ENCODE results near the gene ZNF611.
A peak's percentile ranks its signal among the peaks of the same experiment; 100 is the strongest.
"Not testable (repeated sequence)": the region's sequence is repeated elsewhere in the genome, so short reads cannot be mapped to it uniquely, and the experiment has no call there.

Gene ZNF611

DNA sequence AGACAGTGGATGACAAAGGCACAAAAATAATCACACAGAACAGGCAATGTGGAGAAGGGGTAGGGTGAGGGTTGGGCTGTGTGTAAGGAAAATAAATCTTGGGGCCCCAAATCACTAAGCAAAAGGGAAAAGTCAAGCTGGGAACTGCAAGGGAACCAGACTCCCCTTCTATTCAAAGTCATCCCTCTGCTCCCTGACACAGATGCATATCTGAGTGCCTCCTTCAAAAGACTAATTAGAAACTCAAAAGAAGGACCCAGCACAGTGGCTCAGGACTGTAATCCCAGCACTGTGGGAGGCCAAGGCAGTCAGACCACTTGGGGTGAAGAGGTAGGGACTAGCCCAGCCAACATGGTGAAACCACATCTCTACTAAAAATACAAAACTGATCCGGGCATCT is 18.3 kb downstream of the ZNF611 start:
- DNase-seq (ENCODE audit: low spot score): no peak

DNA sequence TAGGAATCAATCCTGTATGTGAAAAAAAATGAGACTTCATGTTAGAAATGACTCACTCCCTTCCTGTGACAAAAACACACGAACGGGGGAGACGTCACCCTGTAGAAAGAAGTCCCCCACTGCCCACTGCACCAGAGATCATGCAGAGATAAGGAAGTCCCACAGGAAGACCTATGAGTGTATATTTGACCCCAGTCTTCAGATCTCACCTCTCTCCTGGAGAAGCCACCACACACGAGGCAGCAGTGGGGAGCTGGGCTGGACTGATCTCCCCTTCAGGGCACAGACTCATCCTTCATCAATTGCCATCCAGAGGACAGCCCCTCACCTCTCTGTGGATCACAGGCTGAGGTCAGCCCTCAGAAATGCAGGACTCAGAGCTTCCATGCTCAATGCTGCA is 18.9 kb downstream of the ZNF611 start:
- DNase-seq (ENCODE audit: low spot score): not testable (repeated sequence)

DNA sequence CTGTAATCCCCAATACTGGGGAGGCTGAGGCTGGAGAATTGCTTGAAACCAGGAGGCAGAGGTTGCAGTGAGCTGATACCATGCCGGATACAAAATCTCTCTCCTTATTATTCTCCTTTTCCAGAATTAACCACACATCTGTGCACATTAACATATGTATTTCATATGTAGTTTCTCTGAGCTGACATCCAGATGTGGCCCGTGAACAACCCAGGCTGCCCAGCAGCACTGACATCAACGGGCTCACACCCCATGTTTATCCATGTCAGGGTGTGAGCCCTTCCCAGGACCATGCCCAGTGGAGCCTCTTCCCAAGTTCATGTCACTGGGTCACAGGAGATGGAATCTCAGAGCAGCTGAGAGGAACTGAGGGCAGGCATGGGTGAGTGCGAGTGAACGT is 19.5 kb downstream of the ZNF611 start:
- not testable (repeated sequence) for DNase-seq (ENCODE audit: low spot score)

DNA sequence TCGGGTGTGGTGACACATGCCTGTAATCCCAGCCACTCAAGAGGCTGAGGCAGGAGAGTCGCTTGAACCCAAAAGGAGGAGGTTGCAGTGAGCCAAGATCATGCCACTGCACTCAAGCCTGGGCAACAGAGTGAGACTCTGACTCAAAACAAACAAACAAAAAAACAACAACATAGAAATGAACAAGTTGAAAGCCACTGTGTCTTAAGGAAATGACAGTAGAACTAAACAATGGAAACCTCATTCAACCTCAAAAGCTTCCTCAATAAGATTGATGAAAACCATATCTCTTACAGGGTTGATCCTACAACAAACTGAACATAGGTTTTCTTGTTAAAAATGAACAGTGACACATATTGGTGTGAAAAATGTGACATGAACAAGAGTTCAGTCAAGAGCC is 21.8 kb downstream of the ZNF611 start:
- DNase-seq (ENCODE audit: low spot score): not testable (repeated sequence)

DNA sequence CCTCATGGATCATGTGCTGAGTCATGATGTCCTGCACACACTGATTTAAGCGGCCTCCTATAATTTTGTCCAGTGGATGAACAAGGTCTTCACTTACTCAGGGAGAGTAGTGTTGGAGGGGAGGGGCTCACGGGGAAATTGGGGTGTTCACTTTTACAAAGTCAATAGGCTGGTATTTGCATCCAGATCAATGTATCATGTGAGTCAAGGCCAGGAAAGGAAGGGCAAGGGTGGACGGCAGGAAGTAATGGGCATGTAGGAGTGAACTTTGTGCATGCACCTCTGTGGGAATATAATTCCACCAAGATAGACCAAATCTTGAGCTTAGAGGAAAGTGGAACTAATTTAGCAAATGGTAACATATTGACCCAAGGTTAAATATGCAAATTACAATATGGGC is 23.2 kb downstream of the ZNF611 start:
- not testable (repeated sequence) for DNase-seq (ENCODE audit: low spot score)

DNA sequence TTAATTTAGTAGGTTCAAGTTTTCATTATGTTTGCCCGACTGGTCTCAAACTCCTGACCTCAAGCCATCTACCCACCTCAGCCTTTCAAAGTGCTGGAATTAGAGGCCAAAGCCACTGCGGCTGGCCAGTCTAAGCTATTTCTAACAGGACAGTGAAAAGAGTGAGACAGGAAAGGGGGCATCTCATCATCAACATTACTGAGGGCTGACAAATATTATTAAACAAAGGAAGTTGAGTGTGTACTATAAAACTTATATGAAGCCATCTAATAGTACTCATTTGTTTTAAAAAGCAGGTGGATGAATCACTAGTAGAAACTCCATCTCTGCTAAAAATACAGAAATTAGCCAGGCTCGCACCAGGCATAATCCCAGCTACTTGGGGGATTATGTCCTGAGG is 24.3 kb downstream of the ZNF611 start:
- no peak for DNase-seq (ENCODE audit: low spot score)

DNA sequence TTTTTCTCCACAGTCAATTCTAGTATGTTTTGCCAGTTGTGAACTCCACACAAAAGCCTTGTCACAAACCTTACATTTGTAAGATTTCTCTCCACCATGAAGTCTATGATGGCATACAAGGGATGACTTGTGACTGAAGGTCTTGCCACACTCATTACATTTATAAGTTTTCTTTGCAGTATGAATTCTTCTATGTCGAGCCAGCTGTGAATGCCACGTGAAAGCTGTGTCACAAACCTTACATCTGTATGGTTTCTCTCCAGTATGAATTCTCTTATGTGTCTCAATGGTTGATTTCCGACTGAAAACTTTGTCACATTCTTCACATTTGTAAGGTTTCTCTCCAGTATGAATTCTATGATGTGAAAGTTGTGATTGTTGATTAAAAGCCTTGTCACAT is 29.2 kb downstream of the ZNF611 start:
- DNase-seq (ENCODE audit: low spot score): not testable (repeated sequence)

DNA sequence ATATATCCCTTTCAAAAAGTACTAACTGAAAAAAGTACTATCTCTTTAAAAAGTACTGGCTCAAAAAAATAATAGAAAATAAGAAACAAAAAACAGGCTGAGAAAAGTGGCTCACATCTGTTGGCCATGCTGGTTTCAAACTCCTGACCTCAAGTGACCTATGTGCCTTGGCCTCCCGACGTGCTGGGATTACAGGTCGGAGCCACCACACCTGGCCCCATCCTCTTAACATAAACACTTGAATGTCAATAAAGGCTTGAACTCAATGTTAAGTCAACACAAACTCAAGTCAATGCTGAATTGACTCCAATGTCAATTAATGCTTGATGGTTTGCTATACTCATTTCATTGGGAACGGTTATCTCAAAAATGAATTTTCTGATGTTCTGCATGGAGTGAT is 30.9 kb downstream of the ZNF611 start:
- DNase-seq (ENCODE audit: low spot score): no peak

DNA sequence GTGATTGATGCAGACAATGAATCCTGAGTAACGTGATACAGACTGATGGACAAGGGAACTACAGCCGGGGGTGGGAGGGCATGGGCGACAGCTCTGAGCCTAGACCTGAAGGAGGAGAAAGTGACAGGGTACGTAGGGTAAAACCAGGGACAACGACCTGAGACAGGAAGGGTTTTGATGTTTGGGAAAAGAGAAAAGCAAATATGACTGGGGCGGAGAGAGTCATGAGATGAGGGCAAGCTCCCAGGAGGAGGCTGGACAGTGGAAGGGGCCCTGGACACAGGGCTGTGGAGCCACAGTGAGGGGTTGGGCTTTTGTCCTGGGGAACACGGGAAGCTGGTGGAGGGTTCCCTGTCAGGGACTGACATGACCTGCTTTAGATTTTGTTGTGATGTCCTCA is 34.2 kb downstream of the ZNF611 start:
- DNase-seq (ENCODE audit: low spot score): no peak

DNA sequence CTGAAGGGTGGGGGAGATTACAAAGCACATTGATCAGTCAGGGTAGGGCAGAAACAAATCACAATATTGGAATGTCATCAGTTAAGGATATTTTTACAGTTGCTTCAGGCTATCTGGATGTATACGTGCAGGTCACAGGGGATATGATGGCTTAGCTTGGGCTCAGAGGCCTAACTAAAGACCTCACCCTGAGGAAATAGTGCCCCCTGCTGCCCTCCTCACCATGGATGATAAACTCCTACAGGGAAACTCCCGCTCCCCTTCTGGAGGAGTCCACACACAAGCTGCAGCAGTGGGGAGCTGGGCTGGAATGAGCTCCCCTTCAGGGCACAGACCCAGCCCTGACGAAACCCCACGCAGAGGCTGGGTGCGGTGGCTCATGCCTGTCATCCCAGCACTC is 35.3 kb downstream of the ZNF611 start:
- not testable (repeated sequence) for DNase-seq (ENCODE audit: low spot score)

DNA sequence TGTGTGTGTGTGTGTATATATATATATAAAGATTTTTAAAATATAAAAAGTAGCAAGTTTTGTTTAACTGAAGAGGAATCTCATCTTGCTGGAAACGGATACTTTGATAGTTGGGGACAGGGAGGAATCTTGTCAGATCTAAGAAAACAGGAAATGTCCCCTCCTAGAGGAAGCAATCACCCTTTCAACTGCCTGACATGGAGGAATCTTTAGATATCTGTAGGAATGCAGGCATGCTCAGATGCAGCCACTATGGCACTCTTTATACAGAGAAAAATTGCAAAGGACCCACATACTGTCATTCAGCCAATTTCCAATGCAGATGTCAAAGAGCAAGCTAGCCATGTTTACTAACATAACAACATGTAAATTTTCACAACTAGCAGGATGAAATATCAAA is 38.8 kb downstream of the ZNF611 start:
- no peak for DNase-seq (ENCODE audit: low spot score)

DNA sequence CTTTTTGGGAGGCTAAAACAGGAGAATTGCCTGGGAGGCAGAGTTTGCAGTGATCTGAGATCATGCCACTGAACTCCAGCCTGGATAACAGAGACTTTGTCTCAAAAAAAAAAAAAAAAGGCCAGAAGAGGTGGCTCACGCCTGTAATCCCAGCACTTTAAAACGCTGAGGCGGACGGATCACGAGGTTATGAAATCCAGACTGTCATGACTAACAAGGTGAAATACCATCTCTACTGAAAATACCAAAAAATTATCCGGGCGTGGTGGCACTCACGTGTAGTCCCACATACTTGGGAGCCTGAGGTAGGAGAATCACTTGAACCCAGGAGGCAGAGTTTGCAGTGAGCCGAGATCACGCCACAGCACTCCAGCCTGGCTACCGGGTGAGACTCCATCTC is 39.9 kb downstream of the ZNF611 start:
- DNase-seq (ENCODE audit: low spot score): no peak

DNA sequence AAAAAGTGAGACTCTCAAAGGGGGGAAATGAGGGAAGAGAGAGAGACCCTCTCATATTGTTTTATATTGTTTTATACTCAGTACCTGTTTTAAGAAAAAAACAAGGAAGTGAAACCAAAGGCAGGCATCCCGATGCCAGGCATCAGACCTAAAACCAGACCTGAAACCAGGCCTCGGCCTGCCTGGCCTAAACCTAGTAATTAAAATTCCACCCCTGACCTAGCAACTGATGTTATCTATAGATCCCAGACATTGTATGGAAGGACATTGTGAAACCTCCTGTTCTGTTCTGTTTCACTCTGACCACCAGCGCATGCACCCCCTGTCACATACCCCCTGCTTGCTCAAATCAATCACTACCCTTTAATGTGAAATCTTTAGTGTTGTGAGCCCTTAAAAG is 40.6 kb downstream of the ZNF611 start:
- DNase-seq (ENCODE audit: low spot score): not testable (repeated sequence)

DNA sequence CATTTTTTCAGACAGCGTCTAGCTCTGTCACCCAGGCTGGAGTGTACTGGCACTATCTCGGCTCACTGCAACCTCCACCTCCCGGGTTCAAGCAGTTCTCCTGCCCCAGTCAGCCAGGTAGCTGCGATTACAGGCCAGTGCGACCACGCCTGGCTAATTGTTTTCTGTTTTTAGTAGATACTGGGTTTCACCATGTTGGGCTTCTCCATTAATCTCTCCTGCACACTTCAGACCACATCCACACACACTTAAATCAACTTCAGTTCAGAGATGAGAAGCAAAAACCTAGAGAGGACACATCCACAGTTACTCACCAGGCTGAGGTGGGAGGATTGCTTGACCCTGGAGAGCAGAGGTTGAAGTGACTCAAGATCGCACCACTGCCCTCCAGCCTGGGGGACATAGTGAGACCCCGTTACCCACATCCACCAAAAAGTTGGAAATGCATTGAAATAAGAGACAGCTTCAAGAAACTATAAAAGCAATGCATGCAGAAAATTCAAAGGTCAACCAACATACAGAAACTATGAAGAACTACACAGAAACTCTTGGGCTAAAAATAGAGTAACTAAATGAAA is 42.3 kb downstream of the ZNF611 start:
- no peak for DNase-seq (ENCODE audit: low spot score)

DNA sequence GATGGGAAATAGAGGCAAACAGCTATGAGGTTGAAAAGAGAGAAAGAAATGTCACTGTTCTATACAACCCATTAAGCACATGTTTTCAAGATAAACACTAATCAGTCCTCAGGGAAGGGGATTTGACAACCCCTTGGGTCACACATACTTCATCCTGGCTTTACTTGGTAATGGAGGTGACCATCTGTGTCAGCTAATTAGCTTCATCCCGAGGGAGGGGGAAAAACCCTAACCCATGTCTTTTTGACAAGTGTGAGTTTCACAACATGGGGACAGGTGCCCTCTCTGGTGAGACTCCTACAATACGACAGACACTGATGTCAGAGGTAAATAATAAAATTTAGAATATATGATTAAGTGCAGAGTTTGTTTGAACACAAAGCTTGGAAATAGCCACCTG is 43.1 kb downstream of the ZNF611 start:
- DNase-seq (ENCODE audit: low spot score): no peak

DNA sequence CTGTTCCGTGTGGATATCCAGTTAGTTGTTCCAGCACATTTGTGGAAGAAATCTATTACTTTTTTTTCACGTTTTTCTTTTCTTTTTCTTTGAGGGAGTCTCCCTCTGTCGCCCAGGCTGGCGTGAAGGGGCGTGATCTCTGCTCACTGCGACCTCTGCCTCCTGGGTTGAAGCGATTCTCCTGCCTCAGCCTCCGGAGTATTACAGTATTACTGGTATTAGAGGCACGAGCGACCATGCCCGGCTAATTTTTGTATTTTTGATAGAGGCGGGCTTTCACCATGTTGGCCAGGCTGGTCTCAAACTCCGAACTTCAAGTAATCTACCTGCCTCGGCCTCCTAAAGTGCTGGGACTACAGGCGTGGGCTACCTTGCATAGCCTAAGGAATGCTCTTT is 43.6 kb downstream of the ZNF611 start:
- no peak for DNase-seq (ENCODE audit: low spot score)

DNA sequence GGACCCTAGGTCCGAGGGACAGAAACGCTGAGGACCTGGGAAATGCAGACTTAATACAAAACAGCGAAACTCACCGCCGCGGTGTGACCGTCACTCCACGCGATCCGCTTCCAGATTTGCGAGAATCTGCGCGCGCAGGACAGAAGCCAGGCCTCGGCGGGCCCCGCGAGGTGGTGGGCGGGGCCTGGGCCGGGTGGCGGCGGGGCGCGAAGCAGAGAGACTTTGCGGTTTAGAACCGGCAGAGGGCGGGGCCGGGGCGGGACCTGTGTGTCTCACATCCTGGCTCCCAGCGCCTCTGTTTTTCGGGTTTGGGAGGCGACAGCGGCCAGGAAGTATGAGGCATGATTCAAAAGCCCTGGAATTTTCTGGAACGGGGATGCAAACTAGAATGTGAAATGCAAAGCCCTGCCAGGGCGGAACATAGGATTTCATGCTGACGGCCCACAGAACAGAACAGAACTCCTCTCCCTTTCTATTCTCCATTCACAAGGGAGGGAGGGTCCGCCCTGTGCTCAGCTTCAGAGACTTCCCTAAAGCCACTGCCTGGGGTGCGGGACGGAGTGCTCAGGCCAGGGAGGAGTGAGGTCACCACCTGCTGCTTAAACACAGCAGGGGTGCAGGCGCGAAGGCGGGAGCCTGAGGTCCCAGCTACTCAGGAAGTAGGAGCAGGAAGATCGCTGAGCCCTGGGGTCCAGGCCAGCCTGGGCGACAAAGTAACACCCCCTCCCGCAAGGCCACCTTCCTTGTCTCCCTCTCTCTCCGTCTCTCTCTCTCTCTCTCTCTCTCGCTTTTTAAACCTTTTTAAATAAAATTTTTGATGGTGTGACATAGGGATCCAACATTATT is 44.3 kb downstream of the ZNF611 start:
- peak; percentile 98 for DNase-seq (ENCODE audit: low spot score)

DNA sequence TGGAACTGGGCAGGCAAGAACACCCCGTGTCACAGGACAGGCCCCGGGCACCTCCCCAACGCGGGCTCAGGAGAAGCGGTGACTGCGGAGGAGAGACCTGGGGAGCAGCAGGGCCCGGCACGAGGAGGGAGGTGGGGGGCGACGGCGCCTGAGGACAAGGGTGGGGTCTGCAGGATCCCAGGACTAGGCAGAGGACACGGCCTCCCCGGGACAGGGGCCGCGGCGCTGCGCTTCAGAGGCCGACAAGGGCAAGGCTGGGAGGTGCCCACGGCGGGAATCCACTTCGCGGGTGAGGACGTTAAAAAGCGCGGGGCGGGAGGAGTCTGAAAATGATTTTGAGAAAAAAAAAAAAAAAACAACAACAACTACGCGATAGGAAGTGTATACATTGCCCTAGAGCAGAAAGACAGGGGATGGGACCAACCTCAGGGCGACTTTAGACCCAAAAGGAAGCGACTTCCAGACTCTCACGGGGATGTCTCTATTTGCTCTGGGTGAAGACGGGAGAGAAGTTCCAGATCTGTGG is 44.9 kb downstream of the ZNF611 start:
- DNase-seq (ENCODE audit: low spot score): peak; percentile 48

DNA sequence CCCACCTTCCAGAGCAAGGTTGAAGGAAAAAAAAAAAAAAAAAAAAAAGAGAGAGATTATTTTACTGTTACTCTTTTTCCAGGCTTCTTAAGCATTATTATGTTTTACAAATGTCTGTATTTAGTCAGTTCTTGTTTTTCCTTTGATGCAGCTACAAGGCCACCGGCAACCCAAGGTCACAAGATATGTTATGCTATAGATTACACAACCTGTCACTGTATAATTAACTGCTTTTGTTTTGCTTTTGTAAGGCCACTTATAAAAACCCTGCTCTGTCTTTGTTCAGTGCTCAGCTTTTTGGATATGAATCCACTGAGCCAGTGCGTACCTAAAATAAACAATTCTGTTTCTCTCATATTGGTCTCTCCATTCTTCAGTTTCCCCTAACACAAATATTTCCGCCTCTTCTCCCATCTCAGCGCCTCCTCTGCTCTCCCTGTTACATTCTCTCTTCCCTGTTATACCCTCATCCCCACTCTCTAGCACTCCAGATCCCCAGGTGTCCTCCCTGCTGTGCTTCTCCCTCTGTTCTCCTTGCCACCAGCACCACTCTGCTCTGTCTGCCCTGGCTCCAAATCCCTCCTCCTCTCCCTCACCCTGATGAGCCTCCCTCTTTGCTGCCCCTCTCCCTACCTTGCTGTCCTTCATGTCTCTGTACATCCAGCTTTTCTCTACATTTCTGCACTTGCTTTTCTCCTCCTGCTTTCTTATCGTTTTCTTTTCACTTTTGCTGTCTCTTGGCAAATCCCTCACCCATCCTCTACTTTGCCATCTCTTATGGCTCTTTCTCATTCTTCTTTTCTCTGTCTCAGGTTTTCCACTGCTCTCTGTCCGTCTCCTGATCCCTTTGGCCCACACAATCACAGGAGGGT is 45.7 kb downstream of the ZNF611 start:
- DNase-seq (ENCODE audit: low spot score): not testable (repeated sequence)

DNA sequence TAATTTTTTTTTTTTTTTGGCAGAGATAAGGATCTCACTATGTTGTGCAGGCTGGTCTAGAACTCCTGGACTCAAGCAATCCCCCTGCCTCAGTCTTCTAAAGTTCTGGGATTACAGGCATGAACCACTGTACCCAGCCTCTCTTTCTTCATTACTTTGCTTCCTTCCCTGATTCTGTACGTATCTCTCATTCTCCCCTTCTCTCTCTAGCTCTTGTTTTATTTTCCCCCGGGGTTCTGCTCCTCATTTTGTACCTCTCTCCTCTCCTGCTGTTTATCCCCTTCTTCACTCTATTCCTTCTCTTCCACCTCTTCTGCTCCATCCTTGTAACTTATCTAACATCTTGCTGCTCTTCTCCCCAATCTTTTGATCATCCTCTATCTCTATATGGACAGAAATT is 46.5 kb downstream of the ZNF611 start:
- no peak for DNase-seq (ENCODE audit: low spot score)

DNA sequence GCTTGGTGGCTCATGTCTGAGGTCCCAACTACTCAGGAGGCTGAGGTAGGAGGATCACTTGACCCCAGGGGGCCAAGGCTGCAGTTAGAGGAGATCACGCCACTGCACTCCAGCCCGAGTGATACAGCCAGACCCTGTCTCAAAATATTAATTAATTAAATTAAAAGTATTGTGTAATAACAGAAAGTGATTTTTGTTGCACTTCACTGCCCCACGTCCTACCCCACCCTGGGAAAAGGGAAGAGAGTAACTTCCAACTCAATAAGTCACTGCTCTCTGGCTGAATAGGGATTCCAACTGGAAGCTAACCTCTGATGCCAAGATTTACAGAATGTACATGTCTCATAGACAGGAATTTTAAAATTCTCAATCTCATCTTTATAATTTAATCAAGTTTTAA is 47.2 kb downstream of the ZNF611 start:
- DNase-seq (ENCODE audit: low spot score): no peak

DNA sequence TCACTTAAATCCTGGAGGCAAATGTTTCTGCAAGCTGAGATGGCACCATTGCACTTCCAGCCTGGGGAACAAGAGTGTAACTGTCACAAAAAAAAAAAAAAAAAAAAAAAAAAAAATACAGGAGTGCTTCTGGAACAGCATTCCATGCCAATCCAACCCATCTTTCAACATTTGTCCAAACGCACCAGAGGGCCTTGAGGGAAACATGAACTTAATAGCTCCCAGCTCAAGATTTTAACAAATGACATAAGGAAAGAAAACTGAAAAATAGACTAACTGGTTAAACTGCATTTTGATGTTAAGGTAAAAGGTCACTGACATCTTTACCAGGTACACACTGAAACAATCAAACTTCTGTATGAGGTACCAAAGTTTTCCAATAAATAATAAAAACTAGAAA is 49.0 kb downstream of the ZNF611 start:
- DNase-seq (ENCODE audit: low spot score): no peak

DNA sequence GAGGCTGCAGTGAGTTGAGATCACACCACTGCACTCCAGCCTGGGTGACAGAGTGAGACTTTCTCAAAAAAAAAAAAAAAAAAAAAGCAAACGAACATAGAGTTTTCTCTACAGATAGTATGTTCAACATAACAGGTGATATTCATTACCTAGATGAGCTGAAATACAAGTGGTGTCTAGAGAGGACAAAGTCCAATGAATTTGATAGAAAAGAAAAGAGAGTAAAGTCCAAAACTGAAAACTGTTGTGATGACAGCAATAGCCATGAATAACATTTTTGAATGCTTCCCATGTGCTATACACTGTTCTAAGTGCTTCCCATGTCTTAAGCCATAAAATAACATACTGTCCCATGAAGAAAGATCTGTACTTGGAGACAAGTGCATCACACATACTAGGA is 53.6 kb downstream of the ZNF611 start:
- DNase-seq (ENCODE audit: low spot score): not testable (repeated sequence)

All from AG20443 (cell line).